IgD-negative memory B cell (primary cell): ENCODE results near the gene OGDHL. TPM values are rescaled to one million over a fixed set of nuclear protein-coding genes. Genes with fewer than 3 reads are reported as not detected.
"Not testable (repeated sequence)": the region's sequence is repeated elsewhere in the genome, so short reads cannot be mapped to it uniquely, and the experiment has no call there.

Source experiments
- H3K27ac Mint-ChIP-seq, 3 donors: one replicate each; pipeline ENCODE4 v1.8.0; 2020 to 2022; ENCODE audit warnings: mild to moderate bottlenecking in 3 of 3, mixed read lengths in 3 of 3, moderate library complexity in 1 of 3
- H3K27me3 Mint-ChIP-seq: one replicate; pipeline ENCODE4 v1.8.0; 2021; ENCODE audit warnings: mixed read lengths
- H3K36me3 Mint-ChIP-seq: one replicate; pipeline ENCODE4 v1.8.0; 2020; ENCODE audit warnings: mild to moderate bottlenecking, mixed read lengths
- H3K4me1 Mint-ChIP-seq, 3 donors: one replicate each; pipeline ENCODE4 v1.8.0; 2020 to 2022; ENCODE audit warnings: mixed read lengths in 3 of 3, mild to moderate bottlenecking in 1 of 3
- H3K4me3 Mint-ChIP-seq, 4 donors: one replicate each; pipeline ENCODE4 v1.8.0; 2020 to 2022; ENCODE audit warnings: mild to moderate bottlenecking in 4 of 4, mixed read lengths in 4 of 4, moderate library complexity in 3 of 4
- H3K9me3 Mint-ChIP-seq, 3 donors: one replicate each; pipeline ENCODE4 v1.8.0; 2020 to 2021; ENCODE audit warnings: mixed read lengths in 3 of 3, mild to moderate bottlenecking in 1 of 3
- polyA plus RNA-seq: library from polyadenylated mRNA; unstranded; fragments of 300-500 nt; fragmentation: Illumina TruSeq; gene quantifications from one replicate; pipeline ENCODE4 v1.2.3, GENCODE V29; 2021

OGDHL gene
- not detected for polyA plus RNA-seq

DNA sequence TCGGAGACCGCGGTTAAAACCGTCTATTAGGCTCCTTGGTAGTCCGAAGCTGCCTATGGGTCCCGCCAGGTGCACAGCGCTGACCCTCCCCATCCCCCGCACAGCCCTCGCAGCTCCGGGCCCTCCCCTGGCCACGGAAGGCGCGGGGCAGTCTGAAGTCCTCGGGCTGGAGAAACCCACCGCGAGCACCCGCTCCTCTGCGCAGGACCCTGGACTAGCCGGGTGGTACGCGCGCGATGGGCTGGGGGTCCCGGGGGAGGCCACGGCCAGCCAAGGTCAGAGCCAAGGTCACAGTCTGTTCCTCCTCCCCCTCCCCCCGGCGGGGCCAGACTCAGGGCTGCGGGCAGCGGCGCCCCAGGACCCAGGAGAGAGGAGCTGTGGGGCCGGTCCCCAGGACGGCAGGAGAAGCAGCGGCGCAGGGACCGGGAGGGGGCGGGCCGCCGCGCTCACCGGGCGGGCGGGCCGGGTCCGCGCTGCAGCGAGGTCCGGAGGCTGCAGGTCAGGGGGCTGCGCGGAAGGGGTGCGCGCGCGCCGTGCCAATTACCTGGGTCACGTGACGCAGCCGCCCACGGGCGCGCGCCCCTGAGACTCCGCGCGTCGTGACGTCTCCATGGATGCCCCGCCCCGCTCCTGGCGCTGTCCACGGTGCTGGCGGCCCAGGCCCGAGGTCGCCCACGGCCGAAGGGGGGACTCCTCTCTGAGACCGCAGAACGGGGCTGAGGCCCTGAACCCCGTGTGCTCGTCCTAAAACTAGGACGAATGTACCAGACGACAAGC is at the start of gene OGDHL:
Gene OGDHL, minus strand, starts transcription at position 535 of the 777 bp plus-strand sequence. CDS start 3,731 bp downstream, outside the sequence.
- peak within 1 kb of the TSS; percentile 43 to 65 (median 56) for H3K4me3 Mint-ChIP-seq

DNA sequence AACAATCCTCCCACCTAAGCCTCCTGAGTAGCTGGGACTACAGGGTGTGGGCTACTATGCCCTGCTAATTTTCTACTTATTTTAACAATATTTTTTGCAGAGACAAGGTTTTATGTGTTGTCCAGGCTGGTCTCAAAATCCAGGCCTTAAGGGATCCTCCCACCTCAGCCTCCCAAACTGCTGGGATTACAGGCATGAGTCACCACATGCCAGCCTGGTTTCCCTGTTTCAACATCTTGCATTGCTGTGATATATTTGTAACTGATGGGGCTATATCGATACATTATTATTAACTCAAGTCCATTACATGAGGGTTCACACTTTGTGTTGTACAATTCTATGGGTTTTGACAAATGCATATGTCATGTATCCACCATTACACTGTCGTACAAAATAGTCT is 41.9 kb upstream of the OGDHL start:
- Mint-ChIP-seq H3K4me1 (no peaks in the 10 kb centered on the region), H3K27me3 (peaks cover 3% of the 10 kb centered on the region), H3K27ac (no peak overlapping the region), H3K36me3 (peaks cover 5% of the 10 kb centered on the region), H3K9me3 (peaks cover 8 to 9% (median 8%) of the 10 kb centered on the region in 3 donors), H3K4me3 (no peak overlapping the region)

More for the DNA sequence above, at the start of gene OGDHL:
- no peaks in the 10 kb centered on the region for H3K36me3 Mint-ChIP-seq
- peaks cover 4 to 6% (median 4%) of the 10 kb centered on the region in 3 donors for H3K9me3 Mint-ChIP-seq
- H3K4me1 Mint-ChIP-seq: peaks cover 0 to 8% (median 4%) of the 10 kb centered on the region in 3 donors
- H3K27ac Mint-ChIP-seq: no peak within 1 kb of the TSS
- peaks cover 26% of the 10 kb centered on the region for H3K27me3 Mint-ChIP-seq

GRCh38 chr10:49798275-49798674 is 36.2 kb upstream of the OGDHL start:
- Mint-ChIP-seq H3K9me3 (no peaks in the 10 kb centered on the region), H3K27me3 (peaks cover 9% of the 10 kb centered on the region), H3K4me1 (no peaks in the 10 kb centered on the region), H3K4me3 (no peak overlapping the region), H3K36me3 (peaks cover 4% of the 10 kb centered on the region), H3K27ac (no peak overlapping the region)

DNA sequence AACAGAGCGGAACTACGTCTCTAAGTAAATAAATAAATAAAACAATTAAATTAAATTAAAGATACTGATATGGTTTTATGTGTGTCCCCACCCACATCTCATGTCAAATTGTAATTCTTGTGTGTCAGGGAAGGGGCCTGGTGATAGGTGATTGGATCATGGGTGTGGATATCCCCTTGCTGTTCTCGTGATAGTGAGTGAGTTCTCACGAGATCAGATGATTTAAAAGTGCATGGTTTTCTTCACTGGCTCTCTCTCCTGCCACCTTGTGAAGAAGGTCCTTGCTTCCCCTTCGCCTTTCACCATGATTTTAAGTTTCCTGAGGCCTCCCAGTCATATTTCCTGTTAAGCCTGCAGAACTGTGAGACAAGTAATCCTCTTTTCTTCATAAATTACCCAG is 29.0 kb upstream of the OGDHL start:
- H3K36me3 Mint-ChIP-seq: peaks cover 2% of the 10 kb centered on the region
- H3K4me3 Mint-ChIP-seq: no peak overlapping the region
- H3K27me3 Mint-ChIP-seq: peaks cover 6% of the 10 kb centered on the region
- H3K4me1 Mint-ChIP-seq: no peaks in the 10 kb centered on the region
- H3K9me3 Mint-ChIP-seq: peaks cover 0 to 1% (median 0%) of the 10 kb centered on the region in 3 donors
- no peak overlapping the region for H3K27ac Mint-ChIP-seq

- no peak overlapping the region for H3K4me3 Mint-ChIP-seq
- H3K4me1 Mint-ChIP-seq: peaks cover 0 to 1% (median 0%) of the 10 kb centered on the region in 3 donors
Measured at GRCh38 chr10:49784681-49785080, 22.6 kb upstream of the OGDHL start.

GRCh38 chr10:49783645-49784044 is 21.5 kb upstream of the OGDHL start:
- H3K9me3 Mint-ChIP-seq: peaks cover 0 to 7% (median 0%) of the 10 kb centered on the region in 3 donors
- H3K27ac Mint-ChIP-seq: no peak overlapping the region
- no peaks in the 10 kb centered on the region for H3K36me3 Mint-ChIP-seq
- peaks cover 3% of the 10 kb centered on the region for H3K27me3 Mint-ChIP-seq
- H3K4me1 Mint-ChIP-seq: peaks cover 0 to 1% (median 0%) of the 10 kb centered on the region in 3 donors
- H3K4me3 Mint-ChIP-seq: no peak overlapping the region

More at GRCh38 chr10:49784681-49785080, 22.6 kb upstream of the OGDHL start:
- Mint-ChIP-seq H3K27ac (no peak overlapping the region), H3K36me3 (no peaks in the 10 kb centered on the region), H3K9me3 (peaks cover 0 to 7% (median 0%) of the 10 kb centered on the region in 3 donors), H3K27me3 (peaks cover 3% of the 10 kb centered on the region)

GRCh38 chr10:49781247-49781646 is 19.1 kb upstream of the OGDHL start:
- no peaks in the 10 kb centered on the region for H3K36me3 Mint-ChIP-seq
- H3K4me1 Mint-ChIP-seq: peaks cover 0 to 1% (median 0%) of the 10 kb centered on the region in 3 donors
- peaks cover 2 to 6% (median 4%) of the 10 kb centered on the region in 3 donors for H3K9me3 Mint-ChIP-seq
- H3K27me3 Mint-ChIP-seq: peaks cover 1% of the 10 kb centered on the region
- H3K27ac Mint-ChIP-seq: no peak overlapping the region
- no peak overlapping the region for H3K4me3 Mint-ChIP-seq

DNA sequence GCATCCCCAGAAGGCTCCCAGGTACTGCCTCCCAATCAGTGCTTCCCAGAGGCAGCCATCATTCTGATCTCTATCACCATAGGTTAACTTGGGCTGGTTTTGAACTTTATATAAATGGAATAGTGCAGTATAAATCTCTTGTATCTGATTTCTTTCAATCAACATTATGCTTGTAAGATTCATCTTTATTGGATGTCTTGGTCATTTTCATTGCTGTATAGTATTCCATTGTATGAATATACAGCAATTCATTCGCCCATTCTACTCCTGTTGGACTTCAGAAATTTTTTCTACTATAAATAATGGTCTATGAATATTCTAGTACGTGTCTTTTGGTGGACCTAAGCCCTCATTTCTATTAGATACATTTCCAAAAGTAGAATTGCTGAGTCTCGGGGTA is 16.1 kb upstream of the OGDHL start:
- peaks cover 2 to 6% (median 4%) of the 10 kb centered on the region in 3 donors for H3K9me3 Mint-ChIP-seq
- H3K4me3 Mint-ChIP-seq: no peak overlapping the region
- no peaks in the 10 kb centered on the region for H3K36me3 Mint-ChIP-seq
- no peaks in the 10 kb centered on the region for H3K4me1 Mint-ChIP-seq
- no peak overlapping the region for H3K27ac Mint-ChIP-seq
- H3K27me3 Mint-ChIP-seq: peaks cover 10% of the 10 kb centered on the region

DNA sequence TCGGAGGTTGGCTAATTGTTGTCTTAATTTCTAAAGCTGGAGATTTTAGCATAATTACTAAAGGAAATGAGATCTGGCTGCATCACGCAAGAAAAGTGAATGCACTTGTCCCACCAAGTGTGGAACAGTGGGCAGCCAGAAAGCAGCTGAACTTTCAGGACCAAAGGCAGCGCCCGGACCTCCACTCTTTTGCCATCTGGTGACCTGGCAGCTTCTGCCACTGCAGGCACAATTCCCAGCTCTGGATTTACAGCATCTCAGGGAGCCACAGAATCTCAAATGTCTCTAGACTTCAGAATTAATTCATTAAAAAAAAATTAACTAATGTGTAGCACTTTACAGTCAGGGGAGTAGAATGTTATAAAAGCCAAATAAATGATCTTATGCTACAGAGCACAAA is 14.7 kb upstream of the OGDHL start:
- H3K9me3 Mint-ChIP-seq: peaks cover 2 to 6% (median 4%) of the 10 kb centered on the region in 3 donors
- no peaks in the 10 kb centered on the region for H3K36me3 Mint-ChIP-seq
- no peak overlapping the region for H3K27ac Mint-ChIP-seq
- H3K27me3 Mint-ChIP-seq: peaks cover 10% of the 10 kb centered on the region
- H3K4me1 Mint-ChIP-seq: no peaks in the 10 kb centered on the region
- H3K4me3 Mint-ChIP-seq: no peak overlapping the region

- H3K9me3 Mint-ChIP-seq: peaks cover 0 to 4% (median 2%) of the 10 kb centered on the region in 3 donors
- no peaks in the 10 kb centered on the region for H3K36me3 Mint-ChIP-seq
- no peak overlapping the region for H3K27ac Mint-ChIP-seq
- no peak overlapping the region for H3K4me3 Mint-ChIP-seq
- peaks cover 15% of the 10 kb centered on the region for H3K27me3 Mint-ChIP-seq
- no peaks in the 10 kb centered on the region for H3K4me1 Mint-ChIP-seq
Measured at GRCh38 chr10:49775014-49775413, 12.9 kb upstream of the OGDHL start.

- H3K27ac Mint-ChIP-seq, H3K9me3 Mint-ChIP-seq, H3K4me3 Mint-ChIP-seq, H3K4me1 Mint-ChIP-seq, H3K36me3 Mint-ChIP-seq: not testable (repeated sequence)
- H3K27me3 Mint-ChIP-seq: peaks cover 24% of the 10 kb centered on the region
Measured at GRCh38 chr10:49772944-49773343, 10.8 kb upstream of the OGDHL start.

GRCh38 chr10:49771046-49771445 is 8.9 kb upstream of the OGDHL start:
- not testable (repeated sequence) for H3K4me3 Mint-ChIP-seq, H3K36me3 Mint-ChIP-seq, H3K9me3 Mint-ChIP-seq, H3K4me1 Mint-ChIP-seq
- peak overlapping the region in 1 of 3 donors; percentile 4 for H3K27ac Mint-ChIP-seq
- H3K27me3 Mint-ChIP-seq: peaks cover 42% of the 10 kb centered on the region

GRCh38 chr10:49769692-49770091 is 7.6 kb upstream of the OGDHL start:
- H3K9me3 Mint-ChIP-seq: peaks cover 5 to 8% (median 6%) of the 10 kb centered on the region in 3 donors
- no peak overlapping the region for H3K27ac Mint-ChIP-seq
- no peaks in the 10 kb centered on the region for H3K4me1 Mint-ChIP-seq
- no peak overlapping the region for H3K4me3 Mint-ChIP-seq
- no peaks in the 10 kb centered on the region for H3K36me3 Mint-ChIP-seq
- H3K27me3 Mint-ChIP-seq: peaks cover 34% of the 10 kb centered on the region

- H3K4me1 Mint-ChIP-seq: no peaks in the 10 kb centered on the region
- H3K4me3 Mint-ChIP-seq: no peak overlapping the region
- no peak overlapping the region for H3K27ac Mint-ChIP-seq
- H3K36me3 Mint-ChIP-seq: no peaks in the 10 kb centered on the region
- H3K9me3 Mint-ChIP-seq: peaks cover 5 to 8% (median 6%) of the 10 kb centered on the region in 3 donors
- peaks cover 34% of the 10 kb centered on the region for H3K27me3 Mint-ChIP-seq
Measured at GRCh38 chr10:49768731-49769130, 6.6 kb upstream of the OGDHL start.

- Mint-ChIP-seq H3K27me3 (peaks cover 38% of the 10 kb centered on the region), H3K27ac (no peak overlapping the region), H3K36me3 (no peaks in the 10 kb centered on the region), H3K9me3 (peaks cover 5 to 8% (median 6%) of the 10 kb centered on the region in 3 donors), H3K4me3 (no peak overlapping the region), H3K4me1 (no peaks in the 10 kb centered on the region)
Measured at GRCh38 chr10:49768329-49768728, 6.2 kb upstream of the OGDHL start.

DNA sequence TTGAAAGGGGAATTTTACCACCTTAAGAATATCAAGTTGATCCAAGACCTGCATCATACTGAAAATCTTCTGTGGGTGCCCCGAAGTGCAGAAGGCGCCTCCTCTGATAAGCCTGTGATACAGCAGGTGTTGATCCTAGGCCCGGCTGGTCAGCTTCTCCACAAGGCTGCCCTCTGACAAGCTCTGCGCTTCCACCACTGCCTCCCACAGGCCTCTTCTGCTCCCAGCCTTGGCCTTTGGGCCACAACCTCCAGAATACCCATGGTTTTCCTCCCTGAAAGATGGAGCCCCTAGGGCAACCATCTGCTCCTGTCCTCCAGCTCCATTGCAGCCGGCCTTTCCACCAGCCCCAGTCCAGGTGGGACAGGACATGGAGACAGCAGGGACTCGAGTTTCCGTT is 5.6 kb upstream of the OGDHL start:
- H3K4me1 Mint-ChIP-seq: peaks cover 0 to 4% (median 2%) of the 10 kb centered on the region in 3 donors
- peaks cover 5 to 8% (median 6%) of the 10 kb centered on the region in 3 donors for H3K9me3 Mint-ChIP-seq
- H3K4me3 Mint-ChIP-seq: peak overlapping the region in 1 of 4 donors; percentile 41
- no peak overlapping the region for H3K27ac Mint-ChIP-seq
- H3K36me3 Mint-ChIP-seq: no peaks in the 10 kb centered on the region
- peaks cover 43% of the 10 kb centered on the region for H3K27me3 Mint-ChIP-seq
